HEK293 (cell line): ENCODE measurements around the gene CPM.

Experiments used
- CTCF ChIP-seq: fragments of 450-650 bp; formaldehyde crosslinking; IDR thresholded peaks from 2 replicates; pipeline ENCODE4 v1.5.1; 2016; ENCODE audit warnings: missing biosample characterization, missing genetic modification characterization
- TCF7L2 ChIP-seq: IDR thresholded peaks from 2 replicates; pipeline ENCODE4 v1.6.1; 2011; ENCODE audit warnings: low read depth, mild to moderate bottlenecking, inconsistent platforms, low read length, moderate library complexity, borderline replicate concordance
- ZNF140 ChIP-seq: fragments of 450-650 bp; formaldehyde crosslinking; IDR thresholded peaks from 2 replicates; pipeline ENCODE4 v1.5.1; 2016; ENCODE audit warnings: missing biosample characterization, missing genetic modification characterization
- ZNF660 ChIP-seq: fragments of 450-650 bp; IDR thresholded peaks from 2 replicates; pipeline ENCODE4 v1.5.1; 2018; ENCODE audit warnings: missing biosample characterization, mild to moderate bottlenecking, missing genetic modification characterization
- TF ChIP-seq, protein P1 (sequence below): fragments of 450-650 bp; formaldehyde crosslinking; IDR thresholded peaks from 2 replicates; pipeline ENCODE4 v1.5.1; 2016; ENCODE audit warnings: missing biosample characterization, missing genetic modification characterization

DNA sequence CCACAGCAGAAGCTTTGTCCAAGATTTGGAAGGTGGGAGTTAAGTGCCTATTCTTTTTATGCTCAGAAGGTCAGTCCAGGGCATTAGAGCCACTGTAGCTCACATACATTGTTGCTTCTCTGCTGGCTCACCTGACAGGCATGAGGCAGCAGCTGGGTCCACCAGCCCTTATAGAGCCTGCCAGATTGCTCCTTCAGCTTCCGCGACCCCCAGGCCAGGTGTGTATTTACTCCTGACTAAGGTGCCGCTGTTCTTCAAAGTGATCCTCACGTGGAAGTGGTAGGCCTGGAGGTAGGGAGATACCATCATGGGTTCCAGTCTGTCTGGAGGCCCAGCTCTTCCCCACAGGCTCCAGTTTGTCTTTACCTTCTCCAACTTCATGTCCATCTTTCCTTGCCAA is 17.5 kb upstream of the CPM start:
- TF ChIP-seq TCF7L2 (no peak), CTCF (tag by site-specific recombination) (no peak), ZNF660 (tag by site-specific recombination) (no peak), ZNF140 (no peak)
- TF ChIP-seq, protein P1, sequence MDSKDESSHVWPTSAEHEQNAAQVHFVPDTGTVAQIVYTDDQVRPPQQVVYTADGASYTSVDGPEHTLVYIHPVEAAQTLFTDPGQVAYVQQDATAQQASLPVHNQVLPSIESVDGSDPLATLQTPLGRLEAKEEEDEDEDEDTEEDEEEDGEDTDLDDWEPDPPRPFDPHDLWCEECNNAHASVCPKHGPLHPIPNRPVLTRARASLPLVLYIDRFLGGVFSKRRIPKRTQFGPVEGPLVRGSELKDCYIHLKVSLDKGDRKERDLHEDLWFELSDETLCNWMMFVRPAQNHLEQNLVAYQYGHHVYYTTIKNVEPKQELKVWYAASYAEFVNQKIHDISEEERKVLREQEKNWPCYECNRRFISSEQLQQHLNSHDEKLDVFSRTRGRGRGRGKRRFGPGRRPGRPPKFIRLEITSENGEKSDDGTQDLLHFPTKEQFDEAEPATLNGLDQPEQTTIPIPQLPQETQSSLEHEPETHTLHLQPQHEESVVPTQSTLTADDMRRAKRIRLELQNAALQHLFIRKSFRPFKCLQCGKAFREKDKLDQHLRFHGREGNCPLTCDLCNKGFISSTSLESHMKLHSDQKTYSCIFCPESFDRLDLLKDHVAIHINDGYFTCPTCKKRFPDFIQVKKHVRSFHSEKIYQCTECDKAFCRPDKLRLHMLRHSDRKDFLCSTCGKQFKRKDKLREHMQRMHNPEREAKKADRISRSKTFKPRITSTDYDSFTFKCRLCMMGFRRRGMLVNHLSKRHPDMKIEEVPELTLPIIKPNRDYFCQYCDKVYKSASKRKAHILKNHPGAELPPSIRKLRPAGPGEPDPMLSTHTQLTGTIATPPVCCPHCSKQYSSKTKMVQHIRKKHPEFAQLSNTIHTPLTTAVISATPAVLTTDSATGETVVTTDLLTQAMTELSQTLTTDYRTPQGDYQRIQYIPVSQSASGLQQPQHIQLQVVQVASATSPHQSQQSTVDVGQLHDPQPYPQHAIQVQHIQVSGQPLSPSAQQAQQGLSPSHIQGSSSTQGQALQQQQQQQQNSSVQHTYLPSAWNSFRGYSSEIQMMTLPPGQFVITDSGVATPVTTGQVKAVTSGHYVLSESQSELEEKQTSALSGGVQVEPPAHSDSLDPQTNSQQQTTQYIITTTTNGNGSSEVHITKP (tag by site-specific recombination) = no peak
